Prostate gland (tissue), 2 donors: ENCODE measurements around the gene ZNF740. TPM values are rescaled to one million over a fixed set of nuclear protein-coding genes. Genes with fewer than 3 reads are reported as not detected.

Experiments
- DNase-seq: peaks from one replicate; pipeline ENCODE4 v3.0.0-alpha.2; 2019; ENCODE audit warnings: low spot score
- H3K27ac ChIP-seq, 2 donors: fragments of 200-600 bp; sonication (generic); 2 replicates each; pipeline ENCODE4 v1.5.1; 2017 to 2019
- H3K27me3 ChIP-seq: fragments of 200-600 bp; sonication (generic); replicated peaks from 2 replicates; pipeline ENCODE4 v1.5.1; 2019; ENCODE audit not compliant: insufficient read depth
- H3K36me3 ChIP-seq, 2 donors: fragments of 200-600 bp; sonication (generic); 1 replicate in 1 of 2; 2 replicates in 1 of 2; pipeline versions ENCODE4 v1.5.1 to v1.8.1; 2017 to 2019
- H3K4me1 ChIP-seq: fragments of 200-600 bp; sonication (generic); replicated peaks from 2 replicates; pipeline ENCODE4 v1.5.1; 2019
- H3K4me3 ChIP-seq, 2 donors: fragments of 200-600 bp; sonication (generic); 2 replicates each; pipeline ENCODE4 v1.5.1; 2017 to 2019
- H3K9me3 ChIP-seq: fragments of 200-600 bp; sonication (generic); 2 replicates; pipeline ENCODE4 v1.5.1; 2017
- CTCF ChIP-seq, 4 experiments: fragments of 200-600 bp in 2 of 4; fragments of 450-650 bp in 2 of 4; sonication (generic) in 2 of 4; IDR thresholded peaks; 1 replicate in 3 of 4; 2 replicates in 1 of 4; pipeline ENCODE4 v1.5.1; 2016 to 2019; ENCODE audit warnings: antibody characterized with exemption in 4 of 4, mild to moderate bottlenecking in 2 of 4, moderate library complexity in 2 of 4
- POLR2A ChIP-seq: fragments of 450-650 bp; IDR thresholded peaks from one replicate; pipeline ENCODE4 v1.6.1; 2016; ENCODE audit warnings: antibody characterized with exemption, mild to moderate bottlenecking
- POLR2AphosphoS5 ChIP-seq: sonication (generic); formaldehyde crosslinking; IDR thresholded peaks from one replicate; pipeline ENCODE4 v1.6.1; 2017; ENCODE audit warnings: antibody characterized with exemption
- whole genome bisulfite sequencing: methylation state at CpG from one replicate; pipeline ENCODE4 v1.1.5; 2018; 5-methylcytosine and 5-hydroxymethylcytosine counted together
- intact Hi-C: fragments of 100-400 bp; cut with DNase I; formaldehyde crosslinking; loops from one replicate; pipeline ENCODE4 v1.14.2; 2022
- total RNA-seq, 2 donors: library from RNA; depleted of rRNA; stranded (reverse); fragments of >200 nt; gene quantifications; one replicate each; pipeline ENCODE4 v1.1.0, GENCODE V29; 2016

ZNF740 gene
- total RNA-seq, 2 donors from 2014 or later: 17.0 to 19.1 TPM

DNA sequence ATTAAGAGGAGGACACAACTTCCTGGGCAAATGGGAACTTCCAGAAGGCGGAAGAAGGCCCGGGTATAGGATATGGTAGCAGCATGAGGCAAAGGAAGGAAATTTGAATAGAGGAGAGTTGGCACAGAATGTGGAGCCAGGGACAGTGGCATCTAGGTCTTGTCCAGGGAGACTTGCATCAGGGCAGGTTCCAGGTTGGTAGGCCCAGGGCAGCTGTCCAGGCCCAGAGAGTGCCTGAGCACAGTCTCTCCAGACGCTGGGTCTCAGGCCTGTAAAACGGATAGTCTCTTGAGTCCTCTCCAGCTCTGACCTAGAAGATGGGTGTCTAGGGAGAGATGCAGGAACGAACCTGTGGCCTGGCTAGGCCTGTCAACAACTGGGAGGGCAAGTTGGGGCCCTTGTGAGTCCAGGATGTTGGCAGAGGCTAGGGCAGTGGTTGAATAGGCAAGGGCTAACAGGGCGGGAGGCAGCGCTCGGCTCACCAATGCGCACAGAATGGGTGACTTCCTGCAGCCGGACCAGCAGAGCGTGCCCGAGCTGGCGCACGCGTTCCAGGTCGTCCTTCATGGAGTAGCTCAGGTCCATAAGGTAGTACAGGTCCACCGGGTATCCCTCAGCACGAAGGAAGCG lies 16.6 kb downstream of the ZNF740 start:
- Histone ChIP-seq H3K27ac (no peak overlapping the region), H3K9me3 (no peaks in the 10 kb centered on the region), H3K4me1 (no peaks in the 10 kb centered on the region), H3K4me3 (no peak overlapping the region), H3K36me3 (no peaks in the 10 kb centered on the region), H3K27me3 (no peaks in the 10 kb centered on the region)
- TF ChIP-seq POLR2AphosphoS5 (no peak), POLR2A (no peak), CTCF (IDR thresholded peaks at IDR 0.05) (no peak)
- intact Hi-C loops: loop anchor here (2.0 kb wide), 1 partner anchor 132 kb away; no protein-coding TSS in a partner anchor
- WGBS: 75% methylated on average over 16 of the region's 19 CpGs
- DNase-seq: no peak

- no peaks in the 10 kb centered on the region for H3K9me3 ChIP-seq
- no peaks in the 10 kb centered on the region for H3K36me3 ChIP-seq
- WGBS: 89% methylated on average over 5 of the region's 5 CpGs
- no peak for TF ChIP-seq POLR2A
- TF ChIP-seq CTCF (IDR thresholded peaks at IDR 0.05): no peak
- no peak for TF ChIP-seq POLR2AphosphoS5
- H3K27ac ChIP-seq: no peak overlapping the region
- H3K4me3 ChIP-seq: no peak overlapping the region
- no peaks in the 10 kb centered on the region for H3K27me3 ChIP-seq
- intact Hi-C loops: no loop called here
- no peaks in the 10 kb centered on the region for H3K4me1 ChIP-seq
- no peak for DNase-seq
These were observed 18.1 kb downstream of the ZNF740 start for GRCh38 chr12:53198486-53199110.

DNA sequence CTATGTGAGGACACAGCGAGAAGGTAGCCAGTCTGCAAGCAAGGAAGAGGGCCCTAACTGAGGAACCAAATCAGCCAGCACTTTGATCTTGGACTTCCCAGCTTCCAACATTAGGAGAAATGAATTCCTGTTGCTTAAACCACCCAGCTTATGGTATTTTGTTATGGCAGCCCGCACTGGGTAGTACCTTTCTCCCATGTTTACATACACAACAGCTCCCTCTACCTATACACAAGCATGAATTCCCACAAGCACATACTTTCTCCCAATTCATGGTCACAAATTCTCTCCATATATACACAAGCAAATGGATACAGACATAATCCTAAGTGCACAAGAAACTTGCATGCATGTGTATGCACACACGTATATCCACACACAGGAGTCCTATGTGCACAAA lies 19.2 kb downstream of the ZNF740 start:
- Histone ChIP-seq H3K36me3 (no peaks in the 10 kb centered on the region), H3K9me3 (no peaks in the 10 kb centered on the region), H3K27me3 (no peaks in the 10 kb centered on the region), H3K4me1 (no peaks in the 10 kb centered on the region), H3K4me3 (no peak overlapping the region), H3K27ac (no peak overlapping the region)
- WGBS: 85% methylated on average over 3 of the region's 3 CpGs
- no peak for DNase-seq
- intact Hi-C loops: no loop called here
- TF ChIP-seq CTCF (IDR thresholded peaks at IDR 0.05) (no peak), POLR2AphosphoS5 (no peak), POLR2A (no peak)

GRCh38 chr12:53200107-53200457 lies 19.6 kb downstream of the ZNF740 start:
- H3K4me1 ChIP-seq: no peaks in the 10 kb centered on the region
- intact Hi-C loops: no loop called here
- DNase-seq: no peak
- no peaks in the 10 kb centered on the region for H3K27me3 ChIP-seq
- H3K36me3 ChIP-seq: no peaks in the 10 kb centered on the region
- no peaks in the 10 kb centered on the region for H3K9me3 ChIP-seq
- WGBS: 95% methylated on average over 2 of the region's 2 CpGs
- H3K4me3 ChIP-seq: no peak overlapping the region
- no peak overlapping the region for H3K27ac ChIP-seq
- TF ChIP-seq CTCF (IDR thresholded peaks at IDR 0.05) (no peak), POLR2AphosphoS5 (no peak), POLR2A (no peak)
